ENCODE results near the gene DLK1. TPM values are rescaled to one million over a fixed set of nuclear protein-coding genes. Genes with fewer than 3 reads are reported as not detected.

DLK1 gene
- total RNA-seq, 1 experiment from 2014 or later = 3.3 TPM

GRCh38 chr14:100773331-100774163, 46.9 kb downstream of the DLK1 start:
- ChIA-PET POLR2A (no interaction called here), CTCF (interaction anchor here (1.0 to 1.4 kb wide), 2 partner anchors 29 to 64 kb away, joined by 3 read pairs; no protein-coding TSS in a partner anchor)
- H3K4me1 Mint-ChIP-seq = no peaks in the 10 kb centered on the region
- ATAC-seq = no peak
- peaks cover 19% of the 10 kb centered on the region for H3K27me3 Mint-ChIP-seq (ENCODE audit: low read depth)
- peak overlapping the region; percentile 44; the same call in 1 of the 2 replicates for H3K27ac Mint-ChIP-seq
- H3K9me3 Mint-ChIP-seq = peaks cover 16% of the 10 kb centered on the region
- H3K36me3 Mint-ChIP-seq = peaks cover 15% of the 10 kb centered on the region
- no peak for DNase-seq (ENCODE audit: low spot score)
- no peak overlapping the region for H3K4me3 Mint-ChIP-seq
- TF ChIP-seq KAT7 (CRISPR knock-in tag; IDR thresholded peaks at IDR 0.05; ENCODE audit: borderline replicate concordance) (no peak), ZBTB21 (CRISPR knock-in tag; IDR thresholded peaks at IDR 0.05; ENCODE audit: borderline replicate concordance) (no peak), ZNF138 (CRISPR knock-in tag; conservative IDR thresholded peaks at IDR 0.05) (no peak), EMX1 (CRISPR knock-in tag; IDR thresholded peaks at IDR 0.05) (no peak), HMGXB4 (CRISPR knock-in tag; IDR thresholded peaks at IDR 0.05) (no peak), GRHL2 (CRISPR knock-in tag; IDR thresholded peaks at IDR 0.05; ENCODE audit: insufficient replicate concordance, severe bottlenecking) (no peak), ZNF263 (CRISPR knock-in tag; IDR thresholded peaks at IDR 0.05; ENCODE audit: low read depth) (no peak)
- TF ChIP-seq, protein P1, sequence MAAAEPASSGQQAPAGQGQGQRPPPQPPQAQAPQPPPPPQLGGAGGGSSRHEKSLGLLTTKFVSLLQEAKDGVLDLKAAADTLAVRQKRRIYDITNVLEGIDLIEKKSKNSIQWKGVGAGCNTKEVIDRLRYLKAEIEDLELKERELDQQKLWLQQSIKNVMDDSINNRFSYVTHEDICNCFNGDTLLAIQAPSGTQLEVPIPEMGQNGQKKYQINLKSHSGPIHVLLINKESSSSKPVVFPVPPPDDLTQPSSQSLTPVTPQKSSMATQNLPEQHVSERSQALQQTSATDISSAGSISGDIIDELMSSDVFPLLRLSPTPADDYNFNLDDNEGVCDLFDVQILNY (CRISPR knock-in tag; IDR thresholded peaks at IDR 0.05) = no peak
- TF ChIP-seq, protein P2, sequence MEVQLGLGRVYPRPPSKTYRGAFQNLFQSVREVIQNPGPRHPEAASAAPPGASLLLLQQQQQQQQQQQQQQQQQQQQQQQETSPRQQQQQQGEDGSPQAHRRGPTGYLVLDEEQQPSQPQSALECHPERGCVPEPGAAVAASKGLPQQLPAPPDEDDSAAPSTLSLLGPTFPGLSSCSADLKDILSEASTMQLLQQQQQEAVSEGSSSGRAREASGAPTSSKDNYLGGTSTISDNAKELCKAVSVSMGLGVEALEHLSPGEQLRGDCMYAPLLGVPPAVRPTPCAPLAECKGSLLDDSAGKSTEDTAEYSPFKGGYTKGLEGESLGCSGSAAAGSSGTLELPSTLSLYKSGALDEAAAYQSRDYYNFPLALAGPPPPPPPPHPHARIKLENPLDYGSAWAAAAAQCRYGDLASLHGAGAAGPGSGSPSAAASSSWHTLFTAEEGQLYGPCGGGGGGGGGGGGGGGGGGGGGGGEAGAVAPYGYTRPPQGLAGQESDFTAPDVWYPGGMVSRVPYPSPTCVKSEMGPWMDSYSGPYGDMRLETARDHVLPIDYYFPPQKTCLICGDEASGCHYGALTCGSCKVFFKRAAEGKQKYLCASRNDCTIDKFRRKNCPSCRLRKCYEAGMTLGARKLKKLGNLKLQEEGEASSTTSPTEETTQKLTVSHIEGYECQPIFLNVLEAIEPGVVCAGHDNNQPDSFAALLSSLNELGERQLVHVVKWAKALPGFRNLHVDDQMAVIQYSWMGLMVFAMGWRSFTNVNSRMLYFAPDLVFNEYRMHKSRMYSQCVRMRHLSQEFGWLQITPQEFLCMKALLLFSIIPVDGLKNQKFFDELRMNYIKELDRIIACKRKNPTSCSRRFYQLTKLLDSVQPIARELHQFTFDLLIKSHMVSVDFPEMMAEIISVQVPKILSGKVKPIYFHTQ (CRISPR knock-in tag; IDR thresholded peaks at IDR 0.05) = no peak
- TF ChIP-seq, protein P3, sequence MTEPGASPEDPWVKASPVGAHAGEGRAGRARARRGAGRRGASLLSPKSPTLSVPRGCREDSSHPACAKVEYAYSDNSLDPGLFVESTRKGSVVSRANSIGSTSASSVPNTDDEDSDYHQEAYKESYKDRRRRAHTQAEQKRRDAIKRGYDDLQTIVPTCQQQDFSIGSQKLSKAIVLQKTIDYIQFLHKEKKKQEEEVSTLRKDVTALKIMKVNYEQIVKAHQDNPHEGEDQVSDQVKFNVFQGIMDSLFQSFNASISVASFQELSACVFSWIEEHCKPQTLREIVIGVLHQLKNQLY (CRISPR knock-in tag; IDR thresholded peaks at IDR 0.05) = no peak
- TF ChIP-seq, protein P4, sequence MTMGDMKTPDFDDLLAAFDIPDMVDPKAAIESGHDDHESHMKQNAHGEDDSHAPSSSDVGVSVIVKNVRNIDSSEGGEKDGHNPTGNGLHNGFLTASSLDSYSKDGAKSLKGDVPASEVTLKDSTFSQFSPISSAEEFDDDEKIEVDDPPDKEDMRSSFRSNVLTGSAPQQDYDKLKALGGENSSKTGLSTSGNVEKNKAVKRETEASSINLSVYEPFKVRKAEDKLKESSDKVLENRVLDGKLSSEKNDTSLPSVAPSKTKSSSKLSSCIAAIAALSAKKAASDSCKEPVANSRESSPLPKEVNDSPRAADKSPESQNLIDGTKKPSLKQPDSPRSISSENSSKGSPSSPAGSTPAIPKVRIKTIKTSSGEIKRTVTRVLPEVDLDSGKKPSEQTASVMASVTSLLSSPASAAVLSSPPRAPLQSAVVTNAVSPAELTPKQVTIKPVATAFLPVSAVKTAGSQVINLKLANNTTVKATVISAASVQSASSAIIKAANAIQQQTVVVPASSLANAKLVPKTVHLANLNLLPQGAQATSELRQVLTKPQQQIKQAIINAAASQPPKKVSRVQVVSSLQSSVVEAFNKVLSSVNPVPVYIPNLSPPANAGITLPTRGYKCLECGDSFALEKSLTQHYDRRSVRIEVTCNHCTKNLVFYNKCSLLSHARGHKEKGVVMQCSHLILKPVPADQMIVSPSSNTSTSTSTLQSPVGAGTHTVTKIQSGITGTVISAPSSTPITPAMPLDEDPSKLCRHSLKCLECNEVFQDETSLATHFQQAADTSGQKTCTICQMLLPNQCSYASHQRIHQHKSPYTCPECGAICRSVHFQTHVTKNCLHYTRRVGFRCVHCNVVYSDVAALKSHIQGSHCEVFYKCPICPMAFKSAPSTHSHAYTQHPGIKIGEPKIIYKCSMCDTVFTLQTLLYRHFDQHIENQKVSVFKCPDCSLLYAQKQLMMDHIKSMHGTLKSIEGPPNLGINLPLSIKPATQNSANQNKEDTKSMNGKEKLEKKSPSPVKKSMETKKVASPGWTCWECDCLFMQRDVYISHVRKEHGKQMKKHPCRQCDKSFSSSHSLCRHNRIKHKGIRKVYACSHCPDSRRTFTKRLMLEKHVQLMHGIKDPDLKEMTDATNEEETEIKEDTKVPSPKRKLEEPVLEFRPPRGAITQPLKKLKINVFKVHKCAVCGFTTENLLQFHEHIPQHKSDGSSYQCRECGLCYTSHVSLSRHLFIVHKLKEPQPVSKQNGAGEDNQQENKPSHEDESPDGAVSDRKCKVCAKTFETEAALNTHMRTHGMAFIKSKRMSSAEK (CRISPR knock-in tag; IDR thresholded peaks at IDR 0.05; ENCODE audit: borderline replicate concordance) = no peak
- TF ChIP-seq, protein P5, sequence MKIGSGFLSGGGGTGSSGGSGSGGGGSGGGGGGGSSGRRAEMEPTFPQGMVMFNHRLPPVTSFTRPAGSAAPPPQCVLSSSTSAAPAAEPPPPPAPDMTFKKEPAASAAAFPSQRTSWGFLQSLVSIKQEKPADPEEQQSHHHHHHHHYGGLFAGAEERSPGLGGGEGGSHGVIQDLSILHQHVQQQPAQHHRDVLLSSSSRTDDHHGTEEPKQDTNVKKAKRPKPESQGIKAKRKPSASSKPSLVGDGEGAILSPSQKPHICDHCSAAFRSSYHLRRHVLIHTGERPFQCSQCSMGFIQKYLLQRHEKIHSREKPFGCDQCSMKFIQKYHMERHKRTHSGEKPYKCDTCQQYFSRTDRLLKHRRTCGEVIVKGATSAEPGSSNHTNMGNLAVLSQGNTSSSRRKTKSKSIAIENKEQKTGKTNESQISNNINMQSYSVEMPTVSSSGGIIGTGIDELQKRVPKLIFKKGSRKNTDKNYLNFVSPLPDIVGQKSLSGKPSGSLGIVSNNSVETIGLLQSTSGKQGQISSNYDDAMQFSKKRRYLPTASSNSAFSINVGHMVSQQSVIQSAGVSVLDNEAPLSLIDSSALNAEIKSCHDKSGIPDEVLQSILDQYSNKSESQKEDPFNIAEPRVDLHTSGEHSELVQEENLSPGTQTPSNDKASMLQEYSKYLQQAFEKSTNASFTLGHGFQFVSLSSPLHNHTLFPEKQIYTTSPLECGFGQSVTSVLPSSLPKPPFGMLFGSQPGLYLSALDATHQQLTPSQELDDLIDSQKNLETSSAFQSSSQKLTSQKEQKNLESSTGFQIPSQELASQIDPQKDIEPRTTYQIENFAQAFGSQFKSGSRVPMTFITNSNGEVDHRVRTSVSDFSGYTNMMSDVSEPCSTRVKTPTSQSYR (CRISPR knock-in tag; IDR thresholded peaks at IDR 0.05) = no peak
